Esophagus mucosa (tissue), 1 donor: ENCODE measurements around the gene SMIM27. TPM values are rescaled to one million over a fixed set of nuclear protein-coding genes. Genes with fewer than 3 reads are reported as not detected.

Experiments used
- total RNA-seq: library from RNA; stranded (reverse); gene quantifications from one replicate; pipeline ENCODE4 v1.2.4, GENCODE V29; 2023
- donor health status: DM: yes; HTN: yes; CAD: no.

SMIM27 gene
- total RNA-seq, 1 donor from 2014 or later = 7.2 TPM

Other genes with a start within 250 kb of the SMIM27 start
- 14.0 TPM for gene ACO1, start 167.7 kb upstream of the SMIM27 start, total RNA-seq
- gene RIGI, start 26.1 kb upstream of the SMIM27 start, total RNA-seq = 5.6 TPM
- gene TOPORS, start 259 bp downstream of the SMIM27 start, total RNA-seq = 8.8 TPM
- 39.2 TPM for gene NDUFB6, start 20.8 kb downstream of the SMIM27 start, total RNA-seq
- not detected for gene TAF1L, start 83.3 kb downstream of the SMIM27 start, total RNA-seq
- not detected for gene TMEM215, start 231.2 kb downstream of the SMIM27 start, total RNA-seq